Muscle layer of duodenum (tissue), 2 donors: ENCODE results near the gene EVC.

Experiments
- H3K27ac ChIP-seq: one replicate; pipeline ENCODE4 v1.7.0; 2013; ENCODE audit warnings: mild to moderate bottlenecking, low read length
- H3K27me3 ChIP-seq: one replicate; pipeline ENCODE4 v1.7.0; 2013; ENCODE audit warnings: low read depth, mild to moderate bottlenecking, control low read depth, low read length
- H3K36me3 ChIP-seq, 2 donors: one replicate each; pipeline ENCODE4 v1.7.0; 2013; ENCODE audit warnings: low read length in 2 of 2, control low read depth in 1 of 2, mild to moderate bottlenecking in 1 of 2; ENCODE audit not compliant: insufficient read depth in 2 of 2, control insufficient read depth in 1 of 2
- H3K4me1 ChIP-seq, 2 donors: one replicate each; pipeline ENCODE4 v1.7.0; 2013; ENCODE audit warnings: low read length in 2 of 2, mild to moderate bottlenecking in 2 of 2, control low read depth in 1 of 2, moderate library complexity in 1 of 2; ENCODE audit not compliant: insufficient read depth in 2 of 2, control insufficient read depth in 1 of 2
- H3K4me3 ChIP-seq, 2 donors: one replicate each; pipeline ENCODE4 v1.7.0; 2013; ENCODE audit warnings: low read length in 2 of 2, low read depth in 1 of 2, mild to moderate bottlenecking in 1 of 2
- H3K9me3 ChIP-seq, 2 donors: one replicate each; pipeline ENCODE4 v1.7.0; 2013; ENCODE audit warnings: low read length in 2 of 2, control low read depth in 1 of 2, mild to moderate bottlenecking in 1 of 2; ENCODE audit not compliant: control insufficient read depth in 1 of 2
- donor health status: healthy.

Gene EVC

DNA sequence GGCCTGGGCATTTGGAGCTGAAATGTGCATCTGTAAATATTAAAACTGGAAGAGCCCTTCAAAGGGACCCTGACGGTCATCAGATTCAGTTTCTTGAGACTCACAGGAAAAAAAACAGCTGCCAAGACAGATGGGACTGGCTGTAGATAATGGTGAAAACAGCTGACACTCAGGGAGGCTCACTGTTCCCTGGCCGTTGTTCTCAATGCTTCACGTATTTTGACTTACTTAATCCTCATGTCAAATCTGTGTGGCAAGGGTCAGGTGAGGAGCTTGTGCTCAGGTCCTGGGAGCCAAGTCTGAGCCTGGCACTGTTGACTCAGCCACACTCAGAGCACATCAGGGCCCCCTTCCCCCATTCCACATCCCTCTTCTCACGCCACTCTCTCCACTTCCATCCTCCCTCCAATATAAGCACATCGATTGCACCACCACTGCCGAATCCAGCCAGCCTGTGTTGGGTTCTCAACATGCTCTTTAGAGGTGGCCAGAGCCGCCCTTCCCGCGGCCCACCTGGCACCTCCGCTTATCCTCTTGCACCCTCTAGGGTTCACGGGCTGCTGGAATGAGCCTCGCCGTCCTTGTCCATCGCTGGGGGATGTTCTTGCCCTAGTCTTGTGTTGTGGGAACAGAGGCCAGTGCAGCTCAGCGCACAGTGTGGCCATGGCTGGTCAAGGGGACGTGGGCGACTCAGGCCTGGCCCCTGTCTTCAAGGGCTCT is 40.1 kb downstream of the EVC start:
- H3K27ac ChIP-seq = no peak overlapping the region
- peaks cover 26 to 67% of the 10 kb centered on the region in 2 donors for H3K36me3 ChIP-seq
- H3K4me3 ChIP-seq = no peak overlapping the region
- no peaks in the 10 kb centered on the region for H3K4me1 ChIP-seq
- no peaks in the 10 kb centered on the region for H3K9me3 ChIP-seq
- no peaks in the 10 kb centered on the region for H3K27me3 ChIP-seq

DNA sequence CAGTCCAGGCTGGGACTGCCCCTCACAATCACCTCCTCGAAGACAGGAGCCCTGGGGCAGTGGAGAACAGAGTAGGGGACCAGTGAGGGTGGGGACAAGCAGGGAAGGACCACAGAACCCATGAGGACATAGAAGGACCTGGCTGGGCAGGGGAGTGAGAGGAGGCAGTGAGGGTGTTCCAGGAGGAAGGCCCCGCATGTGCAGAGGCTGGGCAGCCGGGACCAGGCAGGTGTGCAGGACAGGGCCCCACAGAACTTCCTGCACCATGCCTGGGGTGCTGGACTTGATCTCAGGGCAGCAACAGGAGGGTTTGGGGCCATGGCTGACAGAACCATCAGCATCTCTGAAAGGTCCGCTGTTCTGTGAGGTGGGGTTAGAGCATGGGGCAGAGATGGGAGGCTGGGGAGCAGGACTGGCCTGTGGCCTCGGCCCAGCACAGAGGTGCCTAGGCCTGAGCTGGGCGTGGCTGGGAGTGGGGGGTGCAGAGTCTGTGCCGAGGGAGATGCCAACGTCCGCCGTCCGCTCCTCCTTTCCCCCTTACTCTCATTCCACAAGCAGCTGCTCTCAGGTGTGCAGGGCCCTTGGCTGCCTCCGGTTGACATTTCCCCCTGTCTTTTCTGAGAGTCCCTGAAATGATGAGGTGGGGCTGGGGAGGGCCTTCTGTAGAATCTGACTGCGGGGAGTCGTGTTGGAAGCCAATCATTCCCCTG is 40.8 kb downstream of the EVC start:
- H3K36me3 ChIP-seq = peaks cover 32 to 74% of the 10 kb centered on the region in 2 donors
- no peak overlapping the region for H3K4me3 ChIP-seq
- no peaks in the 10 kb centered on the region for H3K27me3 ChIP-seq
- no peaks in the 10 kb centered on the region for H3K4me1 ChIP-seq
- H3K9me3 ChIP-seq = no peaks in the 10 kb centered on the region
- no peak overlapping the region for H3K27ac ChIP-seq

DNA sequence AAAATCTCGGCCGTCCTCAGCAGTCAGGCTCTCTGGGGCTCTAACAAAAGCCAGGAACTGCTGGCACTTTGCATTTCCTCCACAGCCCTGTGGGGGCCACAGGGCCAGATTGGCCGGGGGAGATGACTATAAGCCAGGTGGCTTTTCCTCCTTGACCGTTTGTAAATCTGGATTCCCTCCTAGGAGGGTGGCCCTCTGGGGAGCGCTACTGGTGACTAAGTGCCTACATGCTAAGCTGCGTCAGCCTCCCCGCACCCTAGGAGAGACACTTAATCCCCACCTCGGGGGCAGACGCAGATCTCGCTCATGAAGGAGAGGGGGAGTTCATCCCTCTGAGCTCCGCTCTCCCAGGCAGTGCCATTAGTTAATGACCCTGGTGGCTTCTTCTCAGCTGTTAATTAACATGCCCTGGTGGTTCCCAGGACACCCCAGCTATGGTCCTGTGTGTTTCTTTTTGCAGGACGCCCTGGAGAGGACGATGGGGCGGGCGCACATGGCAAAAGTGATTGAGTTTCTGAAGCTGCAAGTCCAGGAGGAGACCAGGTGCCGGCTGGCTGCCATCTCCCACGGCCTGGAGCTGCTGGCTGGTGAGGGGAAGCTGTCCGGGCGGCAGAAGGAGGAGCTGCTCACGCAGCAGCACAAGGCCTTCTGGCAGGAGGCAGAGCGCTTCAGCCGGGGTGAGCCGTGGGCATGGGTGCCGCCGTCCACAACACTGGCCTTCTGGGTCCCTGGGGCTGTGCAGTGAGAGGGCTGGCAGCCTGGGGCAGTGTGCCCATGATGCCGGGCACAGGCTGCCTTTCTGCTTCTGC is 41.6 kb downstream of the EVC start:
- Histone ChIP-seq H3K27me3 (no peaks in the 10 kb centered on the region), H3K36me3 (peaks cover 38 to 78% of the 10 kb centered on the region in 2 donors), H3K4me1 (no peaks in the 10 kb centered on the region), H3K27ac (no peak overlapping the region), H3K9me3 (no peaks in the 10 kb centered on the region), H3K4me3 (no peak overlapping the region)

DNA sequence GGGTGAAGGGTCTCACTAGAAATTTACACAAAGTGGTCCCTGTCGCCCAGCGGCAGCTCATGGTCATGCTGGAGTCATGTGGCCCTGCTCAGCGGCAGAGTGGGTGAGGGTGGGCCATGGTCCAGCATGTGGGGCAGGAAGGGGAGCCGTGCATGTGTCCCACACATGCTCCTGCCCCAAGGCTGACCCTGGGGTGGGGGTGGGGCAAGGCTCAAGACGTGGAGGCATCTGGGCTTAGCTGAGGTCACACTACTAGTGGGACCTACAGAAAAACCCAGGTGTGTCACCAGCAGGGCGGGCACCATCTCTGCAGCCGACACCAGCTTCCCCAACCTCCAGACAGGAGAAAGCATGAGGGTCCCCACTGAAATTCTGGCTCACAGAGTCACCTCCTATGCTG is 42.4 kb downstream of the EVC start:
- Histone ChIP-seq H3K36me3 (peaks cover 40 to 85% of the 10 kb centered on the region in 2 donors), H3K4me3 (no peak overlapping the region)

DNA sequence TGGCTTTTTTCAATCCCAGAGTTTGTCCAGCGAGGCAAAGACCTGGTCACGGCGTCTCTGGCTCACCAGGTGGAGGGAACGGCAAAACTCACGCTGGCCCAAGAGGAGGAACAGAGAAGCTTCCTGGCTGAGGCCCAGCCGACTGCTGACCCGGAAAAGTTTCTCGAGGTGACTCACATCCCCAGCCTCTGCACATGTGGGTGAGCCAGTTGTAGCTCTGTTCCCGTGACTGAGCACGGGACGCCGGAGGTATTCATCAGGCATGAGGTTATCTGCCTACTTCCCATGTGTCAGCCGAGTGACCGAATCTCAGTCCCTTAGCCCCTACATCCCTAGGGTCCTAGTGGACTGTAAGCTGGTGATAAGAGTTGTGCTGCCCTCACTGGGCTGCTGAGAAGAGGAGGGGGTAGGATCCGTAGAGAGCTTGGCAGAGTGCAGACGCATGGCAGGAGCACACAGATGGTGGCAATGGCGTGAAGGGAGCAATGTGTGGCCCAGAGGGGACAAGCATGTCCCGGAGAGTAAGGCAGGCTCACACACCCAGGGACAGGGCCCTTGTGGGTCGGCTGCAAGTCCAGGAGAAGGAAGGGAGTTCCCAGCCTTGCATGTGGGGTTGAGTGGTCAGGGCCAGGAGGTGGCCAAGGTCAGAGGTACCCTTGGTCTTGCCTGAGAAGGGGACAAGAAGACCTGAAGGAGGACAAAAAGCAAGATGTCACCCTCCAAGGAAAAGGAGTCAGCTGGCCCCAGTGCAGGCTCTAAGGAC is 42.9 kb downstream of the EVC start:
- no peaks in the 10 kb centered on the region for H3K27me3 ChIP-seq
- no peaks in the 10 kb centered on the region for H3K9me3 ChIP-seq
- H3K27ac ChIP-seq = no peak overlapping the region
- peaks cover 40 to 87% of the 10 kb centered on the region in 2 donors for H3K36me3 ChIP-seq
- H3K4me1 ChIP-seq = no peaks in the 10 kb centered on the region
- no peak overlapping the region for H3K4me3 ChIP-seq

More for the DNA sequence above, 42.4 kb downstream of the EVC start:
- Histone ChIP-seq H3K4me1 (no peaks in the 10 kb centered on the region), H3K27ac (no peak overlapping the region), H3K9me3 (no peaks in the 10 kb centered on the region), H3K27me3 (no peaks in the 10 kb centered on the region)

DNA sequence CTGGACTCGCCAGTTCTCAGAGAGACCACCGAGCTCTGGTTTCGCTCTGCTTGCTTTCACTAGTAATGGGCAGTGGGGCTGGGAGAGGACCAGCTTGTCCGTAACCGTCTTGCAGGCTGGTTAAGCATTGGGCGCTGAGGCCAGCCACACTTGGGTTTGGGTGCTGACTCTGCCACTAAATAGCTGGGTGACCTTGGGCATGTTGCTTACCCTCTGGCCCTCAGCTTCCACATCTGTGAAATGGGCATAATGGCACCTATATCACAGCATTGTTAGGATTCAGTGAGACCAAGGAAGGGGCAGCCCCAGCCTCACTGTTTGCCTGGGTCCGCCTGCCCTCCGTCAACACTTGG is 43.5 kb downstream of the EVC start:
- Histone ChIP-seq H3K4me1 (no peaks in the 10 kb centered on the region), H3K4me3 (no peak overlapping the region), H3K9me3 (no peaks in the 10 kb centered on the region), H3K27me3 (no peaks in the 10 kb centered on the region), H3K27ac (no peak overlapping the region), H3K36me3 (peaks cover 40 to 81% of the 10 kb centered on the region in 2 donors)

DNA sequence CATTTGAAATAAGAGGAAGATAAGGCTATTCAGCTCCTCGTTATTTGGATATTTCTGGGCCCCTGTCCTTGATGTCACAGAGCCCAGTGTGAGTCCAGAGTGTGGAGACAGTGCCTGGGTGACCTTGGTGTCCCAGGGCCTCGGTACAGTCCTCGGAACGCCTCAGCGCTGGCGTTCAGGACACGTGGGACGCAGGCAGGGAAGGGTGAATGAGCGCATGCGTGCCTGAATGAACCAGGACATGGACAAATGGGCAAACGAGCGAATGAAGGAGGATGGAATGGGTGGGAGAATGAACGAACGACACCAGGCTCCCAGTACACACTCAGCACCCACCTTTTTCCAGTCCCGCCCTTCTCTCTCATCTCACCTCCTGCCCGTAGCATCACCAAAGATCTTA is 44.2 kb downstream of the EVC start:
- Histone ChIP-seq H3K36me3 (peaks cover 40 to 75% of the 10 kb centered on the region in 2 donors), H3K9me3 (no peaks in the 10 kb centered on the region), H3K4me3 (no peak overlapping the region), H3K27me3 (no peaks in the 10 kb centered on the region), H3K27ac (no peak overlapping the region), H3K4me1 (no peaks in the 10 kb centered on the region)

DNA sequence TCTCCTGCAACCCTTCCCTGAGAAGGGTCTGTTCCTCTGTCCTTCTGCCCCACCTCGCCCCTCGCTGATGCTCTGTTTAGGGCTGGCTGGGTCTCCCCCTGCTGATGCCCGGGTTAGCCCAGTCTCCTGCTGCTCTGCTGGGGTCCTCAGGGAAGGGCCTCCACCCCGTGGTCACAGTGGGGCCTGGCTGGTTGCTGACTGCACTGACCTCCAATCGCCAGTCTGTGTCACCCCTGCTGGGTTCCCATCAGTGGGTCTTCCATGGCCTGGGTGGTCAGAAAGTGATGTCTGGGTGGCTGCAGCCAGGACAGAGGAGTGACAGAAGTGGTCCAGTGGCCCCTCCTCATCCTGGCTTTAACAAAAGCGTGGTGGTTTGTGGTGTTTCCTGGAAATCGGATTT is 44.7 kb downstream of the EVC start:
- H3K4me1 ChIP-seq = no peaks in the 10 kb centered on the region
- H3K27ac ChIP-seq = no peak overlapping the region
- peaks cover 34 to 70% of the 10 kb centered on the region in 2 donors for H3K36me3 ChIP-seq

DNA sequence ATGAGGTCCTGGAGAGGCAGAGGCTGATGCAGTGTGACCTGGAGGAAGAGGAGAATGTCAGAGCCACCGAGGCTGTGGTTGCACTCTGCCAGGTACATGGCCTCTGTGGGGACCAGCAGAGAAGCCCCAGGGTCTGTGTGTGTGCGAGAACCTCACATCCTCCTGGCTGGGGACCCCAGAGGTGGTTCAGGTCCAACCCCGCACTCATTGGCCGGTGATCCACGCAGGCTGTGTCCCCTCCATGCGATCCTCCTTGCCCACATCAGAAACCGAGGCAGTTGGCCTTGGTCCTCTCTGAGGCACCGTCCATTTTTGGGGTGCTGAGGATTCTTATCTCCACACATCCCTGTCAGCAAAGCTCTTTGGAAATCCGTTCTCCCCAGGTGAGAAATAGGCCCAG is 45.3 kb downstream of the EVC start:
- no peak overlapping the region for H3K4me3 ChIP-seq
- H3K36me3 ChIP-seq = peaks cover 34 to 69% of the 10 kb centered on the region in 2 donors
- no peaks in the 10 kb centered on the region for H3K4me1 ChIP-seq
- no peaks in the 10 kb centered on the region for H3K27me3 ChIP-seq
- no peak overlapping the region for H3K27ac ChIP-seq
- H3K9me3 ChIP-seq = no peaks in the 10 kb centered on the region

More for the DNA sequence above, 44.7 kb downstream of the EVC start:
- Histone ChIP-seq H3K9me3 (no peaks in the 10 kb centered on the region), H3K27me3 (no peaks in the 10 kb centered on the region), H3K4me3 (no peak overlapping the region)

DNA sequence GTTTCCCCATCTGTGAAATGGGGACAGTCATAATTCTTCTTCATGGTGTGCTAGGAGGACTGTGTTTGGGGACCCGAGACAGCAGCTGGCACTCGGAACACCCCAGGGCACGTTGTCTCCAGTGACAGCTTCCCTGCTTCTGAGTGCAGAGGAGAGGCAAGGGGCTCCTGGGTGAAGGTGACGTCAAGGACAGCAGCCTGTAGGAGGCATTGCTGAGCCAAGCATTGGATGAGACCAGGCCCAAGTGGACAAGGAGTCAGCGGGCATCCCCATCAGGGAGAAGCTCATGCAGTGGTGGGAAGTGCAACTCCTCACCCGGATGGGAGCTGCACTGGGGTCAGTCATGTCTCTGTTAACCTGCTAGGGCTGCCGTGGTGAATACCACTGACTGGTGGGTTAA is 46.1 kb downstream of the EVC start:
- peaks cover 34 to 66% of the 10 kb centered on the region in 2 donors for H3K36me3 ChIP-seq

DNA sequence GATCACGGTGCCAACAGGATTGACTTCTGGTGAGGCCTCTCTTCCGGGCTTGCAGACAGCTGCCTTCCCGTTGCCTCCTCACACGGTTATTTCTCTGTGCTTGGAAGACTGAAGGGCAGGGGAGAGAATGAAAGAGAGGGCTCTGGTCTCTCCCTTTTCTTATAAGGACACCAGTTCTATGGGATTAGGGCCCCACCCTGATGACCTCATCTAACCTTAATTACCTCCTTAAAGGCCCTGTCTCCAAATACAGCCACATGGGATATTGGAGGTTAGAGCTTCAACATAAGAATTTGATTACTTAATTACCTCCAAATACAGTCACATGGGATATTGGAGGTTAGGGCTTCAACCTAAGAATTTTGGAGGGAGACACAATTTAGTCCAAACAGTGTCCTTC is 46.5 kb downstream of the EVC start:
- Histone ChIP-seq H3K27ac (no peak overlapping the region), H3K4me1 (no peaks in the 10 kb centered on the region), H3K4me3 (no peak overlapping the region), H3K27me3 (no peaks in the 10 kb centered on the region), H3K9me3 (no peaks in the 10 kb centered on the region), H3K36me3 (peaks cover 34 to 62% of the 10 kb centered on the region in 2 donors)

More for the DNA sequence above, 46.1 kb downstream of the EVC start:
- Histone ChIP-seq H3K4me1 (no peaks in the 10 kb centered on the region), H3K27ac (no peak overlapping the region), H3K9me3 (no peaks in the 10 kb centered on the region), H3K27me3 (no peaks in the 10 kb centered on the region), H3K4me3 (no peak overlapping the region)
